C4-2B (cell line): Measurements from ENCODE around the gene ZFTA.
A peak's percentile ranks its signal among the peaks of the same experiment; 100 is the strongest.

Experiments used
- ZFX ChIP-seq: fragments of 450-650 bp; IDR thresholded peaks from 2 replicates; pipeline ENCODE4 v1.6.1; 2017
- TF ChIP-seq, protein P1 (sequence below): fragments of 450-650 bp; conservative IDR thresholded peaks from 2 replicates; pipeline ENCODE4 v1.5.1; 2017; ENCODE audit warnings: mild to moderate bottlenecking

DNA sequence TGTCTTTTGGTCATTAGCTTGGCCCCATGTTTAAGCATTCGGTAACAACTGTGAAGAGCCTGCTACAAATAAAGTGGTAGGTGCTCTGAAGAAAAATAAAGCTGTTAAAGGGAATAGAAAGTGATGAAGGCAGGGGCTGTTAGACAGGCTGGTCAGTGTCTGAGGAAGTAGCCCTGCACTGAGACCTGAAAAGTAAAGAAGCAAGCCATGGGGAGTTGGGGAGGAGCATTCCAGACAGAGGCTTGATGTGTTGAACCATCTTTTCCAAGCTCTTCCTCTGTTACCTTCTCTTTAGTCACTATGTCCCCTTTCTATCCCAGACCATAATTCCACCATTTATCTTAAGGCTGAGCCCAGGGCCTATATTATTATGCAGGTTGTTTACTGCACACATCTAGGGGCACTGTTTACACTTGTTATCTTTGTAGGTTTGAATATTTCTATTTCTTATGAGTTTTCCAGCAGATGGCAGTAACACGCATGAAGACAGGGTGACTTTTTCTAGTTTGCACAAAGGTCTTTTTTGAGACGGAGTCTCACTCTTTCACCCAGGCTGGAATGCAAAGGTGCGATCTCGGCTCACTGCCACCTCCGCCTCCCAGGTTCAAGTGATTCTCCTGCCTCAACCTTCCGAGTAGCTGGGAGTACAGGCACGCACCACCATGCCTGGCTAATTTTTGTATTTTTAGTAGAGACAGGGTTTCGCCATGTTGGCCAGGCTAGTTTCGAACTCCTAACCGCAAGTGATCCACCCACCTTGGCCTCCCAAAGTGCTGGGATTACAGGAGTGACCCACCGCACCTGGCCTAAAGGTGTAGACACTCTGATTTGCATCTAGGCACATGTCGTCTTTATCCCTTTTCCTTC lies 23.0 kb downstream of the ZFTA start:
- TF ChIP-seq ZFX: no peak
- TF ChIP-seq, protein P1, sequence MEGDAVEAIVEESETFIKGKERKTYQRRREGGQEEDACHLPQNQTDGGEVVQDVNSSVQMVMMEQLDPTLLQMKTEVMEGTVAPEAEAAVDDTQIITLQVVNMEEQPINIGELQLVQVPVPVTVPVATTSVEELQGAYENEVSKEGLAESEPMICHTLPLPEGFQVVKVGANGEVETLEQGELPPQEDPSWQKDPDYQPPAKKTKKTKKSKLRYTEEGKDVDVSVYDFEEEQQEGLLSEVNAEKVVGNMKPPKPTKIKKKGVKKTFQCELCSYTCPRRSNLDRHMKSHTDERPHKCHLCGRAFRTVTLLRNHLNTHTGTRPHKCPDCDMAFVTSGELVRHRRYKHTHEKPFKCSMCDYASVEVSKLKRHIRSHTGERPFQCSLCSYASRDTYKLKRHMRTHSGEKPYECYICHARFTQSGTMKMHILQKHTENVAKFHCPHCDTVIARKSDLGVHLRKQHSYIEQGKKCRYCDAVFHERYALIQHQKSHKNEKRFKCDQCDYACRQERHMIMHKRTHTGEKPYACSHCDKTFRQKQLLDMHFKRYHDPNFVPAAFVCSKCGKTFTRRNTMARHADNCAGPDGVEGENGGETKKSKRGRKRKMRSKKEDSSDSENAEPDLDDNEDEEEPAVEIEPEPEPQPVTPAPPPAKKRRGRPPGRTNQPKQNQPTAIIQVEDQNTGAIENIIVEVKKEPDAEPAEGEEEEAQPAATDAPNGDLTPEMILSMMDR: peak; percentile 48
